ENCODE measurements around the gene SERINC2.
A peak's percentile ranks its signal among the peaks of the same experiment; 100 is the strongest.

Gene SERINC2

GRCh38 chr1:31396633-31397351 lies 16.2 kb upstream of the SERINC2 start:
- peak; percentile 28; the same call in 1 of the 2 replicates for TF ChIP-seq CTCF (conservative IDR thresholded peaks at IDR 0.05; ENCODE audit: low read depth)
- ChIA-PET CTCF (interaction anchor here (1.2 to 2.8 kb wide), 4 partner anchors 17 to 108 kb away, joined by 3 to 13 read pairs (median 4); no protein-coding TSS in a partner anchor), POLR2A (ENCODE audit: low non-redundant PET) (interaction anchor here (1.0 kb wide), 1 partner anchor 25 kb away, joined by 3 read pairs; no protein-coding TSS in a partner anchor)
- DNase-seq (ENCODE audit: low spot score): peak; percentile 83
- peak overlapping the region; percentile 86 for H3K27ac ChIP-seq

GRCh38 chr1:31397360-31398095 lies 15.5 kb upstream of the SERINC2 start:
- POLR2A ChIA-PET (ENCODE audit: low non-redundant PET): interaction anchor here (1.0 kb wide), 1 partner anchor 24 kb away, joined by 3 read pairs; no protein-coding TSS in a partner anchor
- H3K27ac ChIP-seq: peak overlapping the region; percentile 86
- CTCF ChIA-PET: interaction anchor here (1.1 to 2.8 kb wide), 5 partner anchors 16 to 152 kb away, joined by 3 to 13 read pairs (median 4); no protein-coding TSS in a partner anchor
- TF ChIP-seq CTCF (conservative IDR thresholded peaks at IDR 0.05; ENCODE audit: low read depth): no peak
- no peak for DNase-seq (ENCODE audit: low spot score)

- DNase-seq (ENCODE audit: low spot score): no peak
- peak overlapping the region; percentile 86 for H3K27ac ChIP-seq
- ChIA-PET CTCF (interaction anchor here (1.0 to 2.8 kb wide), 3 partner anchors 23 to 183 kb away, joined by 3 to 13 read pairs (median 4); no protein-coding TSS in a partner anchor), POLR2A (ENCODE audit: low non-redundant PET) (no interaction called here)
- no peak for TF ChIP-seq CTCF (conservative IDR thresholded peaks at IDR 0.05; ENCODE audit: low read depth)
These were observed 14.8 kb upstream of the SERINC2 start for GRCh38 chr1:31398246-31398645.

- H3K27ac ChIP-seq: no peak overlapping the region
- no peak for TF ChIP-seq CTCF (conservative IDR thresholded peaks at IDR 0.05; ENCODE audit: low read depth)
- no peak for DNase-seq (ENCODE audit: low spot score)
- ChIA-PET POLR2A (ENCODE audit: low non-redundant PET) (no interaction called here), CTCF (no interaction called here)
These were observed 13.0 kb upstream of the SERINC2 start for GRCh38 chr1:31399976-31400375.

GRCh38 chr1:31400393-31400792 lies 12.6 kb upstream of the SERINC2 start:
- no peak for DNase-seq (ENCODE audit: low spot score)
- CTCF ChIA-PET: no interaction called here
- POLR2A ChIA-PET (ENCODE audit: low non-redundant PET): no interaction called here

More at GRCh38 chr1:31400393-31400792, 12.6 kb upstream of the SERINC2 start:
- no peak for TF ChIP-seq CTCF (conservative IDR thresholded peaks at IDR 0.05; ENCODE audit: low read depth)
- peak overlapping the region; percentile 82 for H3K27ac ChIP-seq
